ENCODE data around the gene BEND6.

Gene BEND6

GRCh38 chr6:56955171-56956155 lies 556 bp downstream of the BEND6 start:
- no peaks in the 10 kb centered on the region for H3K9me3 ChIP-seq (ENCODE audit: insufficient read depth, low read length)
- peak overlapping the region; percentile 64 for H3K9ac ChIP-seq (ENCODE audit: low read length)
- H3K27me3 ChIP-seq (ENCODE audit: low read depth, low read length): peaks cover 29% of the 10 kb centered on the region
- no peak for TF ChIP-seq EZH2phosphoT487 (IDR thresholded peaks at IDR 0.05; ENCODE audit: low read depth)
- TF ChIP-seq, protein P1, sequence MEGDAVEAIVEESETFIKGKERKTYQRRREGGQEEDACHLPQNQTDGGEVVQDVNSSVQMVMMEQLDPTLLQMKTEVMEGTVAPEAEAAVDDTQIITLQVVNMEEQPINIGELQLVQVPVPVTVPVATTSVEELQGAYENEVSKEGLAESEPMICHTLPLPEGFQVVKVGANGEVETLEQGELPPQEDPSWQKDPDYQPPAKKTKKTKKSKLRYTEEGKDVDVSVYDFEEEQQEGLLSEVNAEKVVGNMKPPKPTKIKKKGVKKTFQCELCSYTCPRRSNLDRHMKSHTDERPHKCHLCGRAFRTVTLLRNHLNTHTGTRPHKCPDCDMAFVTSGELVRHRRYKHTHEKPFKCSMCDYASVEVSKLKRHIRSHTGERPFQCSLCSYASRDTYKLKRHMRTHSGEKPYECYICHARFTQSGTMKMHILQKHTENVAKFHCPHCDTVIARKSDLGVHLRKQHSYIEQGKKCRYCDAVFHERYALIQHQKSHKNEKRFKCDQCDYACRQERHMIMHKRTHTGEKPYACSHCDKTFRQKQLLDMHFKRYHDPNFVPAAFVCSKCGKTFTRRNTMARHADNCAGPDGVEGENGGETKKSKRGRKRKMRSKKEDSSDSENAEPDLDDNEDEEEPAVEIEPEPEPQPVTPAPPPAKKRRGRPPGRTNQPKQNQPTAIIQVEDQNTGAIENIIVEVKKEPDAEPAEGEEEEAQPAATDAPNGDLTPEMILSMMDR (IDR thresholded peaks at IDR 0.05; ENCODE audit: low read depth, low read length): peak; percentile 71
- no peaks in the 10 kb centered on the region for H3K36me3 ChIP-seq (replicated peaks; ENCODE audit: low read depth, low read length)
- peak overlapping the region; percentile 83 for H3K4me3 ChIP-seq (ENCODE audit: low read length)
- no peaks in the 10 kb centered on the region for H3K79me2 ChIP-seq (ENCODE audit: low read length)
- H3K27ac ChIP-seq (ENCODE audit: low read length): no peak overlapping the region
- H4K20me1 ChIP-seq (ENCODE audit: insufficient read depth, low read length): no peaks in the 10 kb centered on the region
- peak overlapping the region; percentile 96 for H3K4me2 ChIP-seq (ENCODE audit: low read length)
- H2AFZ ChIP-seq (ENCODE audit: low read depth, low read length): peak overlapping the region; percentile 96
- H3K4me1 ChIP-seq (ENCODE audit: low read length): peaks cover 15% of the 10 kb centered on the region

GRCh38 chr6:56956491-56956890 lies 1.6 kb downstream of the BEND6 start:
- Histone ChIP-seq H2AFZ (ENCODE audit: low read depth, low read length) (no peak overlapping the region; the same call in 1 of the 2 replicates), H3K79me2 (ENCODE audit: low read length) (no peaks in the 10 kb centered on the region)

DNA sequence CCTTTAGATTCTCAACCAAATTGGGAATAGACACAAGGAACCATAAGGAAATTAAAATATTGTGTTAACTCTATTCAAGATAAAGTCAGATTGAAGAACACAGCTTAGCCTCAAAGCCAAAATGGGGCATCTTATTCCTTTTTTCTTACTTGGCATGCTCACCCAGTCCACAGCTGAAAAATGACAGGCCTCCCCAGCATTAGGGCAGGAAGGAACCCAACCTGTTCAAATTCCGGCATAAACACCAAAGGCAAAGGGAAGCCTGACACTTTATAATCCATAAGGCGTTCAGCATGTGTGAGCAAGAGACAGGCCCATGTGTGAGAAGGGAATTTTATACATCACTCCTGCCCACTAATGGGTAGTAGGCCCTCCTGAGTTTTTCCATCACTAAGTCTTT lies 2.9 kb downstream of the BEND6 start:
- no peak for TF ChIP-seq EZH2phosphoT487 (IDR thresholded peaks at IDR 0.05; ENCODE audit: low read depth)
- TF ChIP-seq, protein P1 (IDR thresholded peaks at IDR 0.05; ENCODE audit: low read depth, low read length): no peak
- Histone ChIP-seq H3K4me2 (ENCODE audit: low read length) (no peak overlapping the region), H3K4me3 (ENCODE audit: low read length) (no peak overlapping the region), H3K9me3 (ENCODE audit: insufficient read depth, low read length) (no peaks in the 10 kb centered on the region), H3K4me1 (ENCODE audit: low read length) (peaks cover 15% of the 10 kb centered on the region), H3K27ac (ENCODE audit: low read length) (no peak overlapping the region), H3K27me3 (ENCODE audit: low read depth, low read length) (peaks cover 28% of the 10 kb centered on the region), H3K9ac (ENCODE audit: low read length) (no peak overlapping the region), H3K36me3 (replicated peaks; ENCODE audit: low read depth, low read length) (no peaks in the 10 kb centered on the region), H4K20me1 (ENCODE audit: insufficient read depth, low read length) (no peaks in the 10 kb centered on the region), H2AFZ (ENCODE audit: low read depth, low read length) (no peak overlapping the region), H3K79me2 (ENCODE audit: low read length) (no peaks in the 10 kb centered on the region)

More at GRCh38 chr6:56956491-56956890, 1.6 kb downstream of the BEND6 start:
- H3K36me3 ChIP-seq (replicated peaks; ENCODE audit: low read depth, low read length): no peaks in the 10 kb centered on the region
- H3K27me3 ChIP-seq (ENCODE audit: low read depth, low read length): peaks cover 31% of the 10 kb centered on the region
- H3K9ac ChIP-seq (ENCODE audit: low read length): no peak overlapping the region
- H4K20me1 ChIP-seq (ENCODE audit: insufficient read depth, low read length): no peaks in the 10 kb centered on the region
- H3K4me2 ChIP-seq (ENCODE audit: low read length): peak overlapping the region; percentile 96
- H3K4me1 ChIP-seq (ENCODE audit: low read length): peaks cover 15% of the 10 kb centered on the region
- no peak overlapping the region for H3K27ac ChIP-seq (ENCODE audit: low read length)
- H3K9me3 ChIP-seq (ENCODE audit: insufficient read depth, low read length): no peaks in the 10 kb centered on the region
- no peak overlapping the region for H3K4me3 ChIP-seq (ENCODE audit: low read length)
- TF ChIP-seq, protein P1 (IDR thresholded peaks at IDR 0.05; ENCODE audit: low read depth, low read length): no peak
- TF ChIP-seq EZH2phosphoT487 (IDR thresholded peaks at IDR 0.05; ENCODE audit: low read depth): no peak

- no peak overlapping the region for H2AFZ ChIP-seq (ENCODE audit: low read depth, low read length)
- H3K4me2 ChIP-seq (ENCODE audit: low read length): no peak overlapping the region
- no peaks in the 10 kb centered on the region for H4K20me1 ChIP-seq (ENCODE audit: insufficient read depth, low read length)
- no peak overlapping the region for H3K4me3 ChIP-seq (ENCODE audit: low read length)
- no peak overlapping the region for H3K27ac ChIP-seq (ENCODE audit: low read length)
- peaks cover 13% of the 10 kb centered on the region for H3K4me1 ChIP-seq (ENCODE audit: low read length)
- peaks cover 23% of the 10 kb centered on the region for H3K27me3 ChIP-seq (ENCODE audit: low read depth, low read length)
- TF ChIP-seq EZH2phosphoT487 (IDR thresholded peaks at IDR 0.05; ENCODE audit: low read depth): no peak
- TF ChIP-seq, protein P1 (IDR thresholded peaks at IDR 0.05; ENCODE audit: low read depth, low read length): no peak
- no peak overlapping the region for H3K9ac ChIP-seq (ENCODE audit: low read length)
- no peaks in the 10 kb centered on the region for H3K36me3 ChIP-seq (replicated peaks; ENCODE audit: low read depth, low read length)
- no peaks in the 10 kb centered on the region for H3K79me2 ChIP-seq (ENCODE audit: low read length)
- H3K9me3 ChIP-seq (ENCODE audit: insufficient read depth, low read length): no peaks in the 10 kb centered on the region
Observed at GRCh38 chr6:56958481-56958880, 3.6 kb downstream of the BEND6 start.
